ENCODE measurements around the gene ZDHHC14. TPM values are rescaled to one million over a fixed set of nuclear protein-coding genes. Genes with fewer than 3 reads are reported as not detected.

The ZDHHC14 gene
- total RNA-seq, 1 donor from 2014 or later, result 26.1 TPM

DNA sequence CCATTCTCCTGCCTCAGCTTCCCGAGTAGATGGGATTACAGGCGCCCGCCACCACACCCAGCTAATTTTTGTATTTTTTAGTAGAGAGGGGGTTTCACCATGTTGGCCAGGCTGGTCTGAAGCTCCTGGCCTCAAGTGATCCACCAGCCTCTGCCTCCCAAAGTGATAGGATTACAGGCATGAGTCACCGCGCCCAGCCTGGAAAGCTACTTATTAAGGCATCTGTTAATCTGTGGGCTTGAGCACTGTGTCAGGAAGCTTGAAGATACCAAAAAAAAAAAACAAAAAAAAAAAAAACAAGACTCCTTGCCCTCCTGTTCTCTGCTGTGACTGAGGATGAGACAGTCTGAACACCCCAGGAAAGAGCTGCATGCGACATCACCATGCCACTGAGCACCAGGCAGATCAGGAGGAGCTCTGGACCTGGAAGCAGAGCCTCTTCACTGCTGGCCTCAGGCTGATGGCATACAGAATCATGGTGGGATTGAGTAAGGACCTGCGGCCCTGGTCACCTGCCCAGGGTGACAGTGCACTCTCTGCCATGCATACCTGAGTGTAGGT lies 275.5 kb downstream of the ZDHHC14 start:
- intact Hi-C loops (cut with DNase I), result no loop called here

DNA sequence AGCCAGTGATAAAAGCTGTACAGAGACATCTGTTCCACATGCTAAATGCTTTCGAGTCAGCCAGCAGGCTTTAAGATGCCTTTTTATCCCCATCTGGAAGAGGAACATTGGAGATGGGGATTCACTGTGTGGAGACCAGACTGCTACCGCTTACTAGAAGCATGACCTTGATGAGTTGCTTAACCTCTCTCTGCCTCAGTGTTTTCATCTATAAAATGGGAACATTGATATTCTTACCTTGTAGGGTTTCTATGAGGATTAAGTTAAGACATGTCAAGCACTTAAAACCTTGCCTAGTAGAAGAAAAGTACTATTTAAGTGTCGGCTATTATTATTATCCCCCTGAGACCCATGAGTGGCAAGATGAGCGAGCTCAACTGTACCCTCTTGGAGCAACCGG lies 276.8 kb downstream of the ZDHHC14 start:
- DNase-seq (ENCODE audit: low spot score), result no peak
- intact Hi-C loops (cut with DNase I), result no loop called here

More for the DNA sequence above, 275.5 kb downstream of the ZDHHC14 start:
- no peak for DNase-seq (ENCODE audit: low spot score)

DNA sequence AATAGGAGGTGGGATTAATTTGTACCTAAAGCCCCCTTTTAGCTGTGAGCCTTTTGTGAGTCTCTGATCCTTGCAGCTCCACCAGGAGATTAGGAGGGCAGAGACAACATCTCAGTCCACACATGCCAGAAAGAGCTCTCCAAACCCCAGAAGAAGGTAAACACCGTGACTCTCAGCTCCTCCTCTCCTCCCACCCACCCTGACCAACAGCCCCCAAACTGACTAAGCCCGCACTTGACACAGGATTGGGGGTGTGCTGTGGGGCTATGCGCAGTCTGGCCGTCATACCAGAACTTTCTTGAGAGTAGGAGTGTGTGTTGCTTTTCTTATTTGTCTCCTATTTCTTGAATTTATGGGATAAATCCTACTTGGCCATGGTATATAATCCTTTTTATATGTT lies 277.3 kb downstream of the ZDHHC14 start:
- intact Hi-C loops (cut with DNase I), result no loop called here
- no peak for DNase-seq (ENCODE audit: low spot score)

GRCh38 chr6:157659536-157660271 lies 278.7 kb downstream of the ZDHHC14 start:
- intact Hi-C loops (cut with DNase I), result no loop called here
- peak; percentile 68 for DNase-seq (ENCODE audit: low spot score)

DNA sequence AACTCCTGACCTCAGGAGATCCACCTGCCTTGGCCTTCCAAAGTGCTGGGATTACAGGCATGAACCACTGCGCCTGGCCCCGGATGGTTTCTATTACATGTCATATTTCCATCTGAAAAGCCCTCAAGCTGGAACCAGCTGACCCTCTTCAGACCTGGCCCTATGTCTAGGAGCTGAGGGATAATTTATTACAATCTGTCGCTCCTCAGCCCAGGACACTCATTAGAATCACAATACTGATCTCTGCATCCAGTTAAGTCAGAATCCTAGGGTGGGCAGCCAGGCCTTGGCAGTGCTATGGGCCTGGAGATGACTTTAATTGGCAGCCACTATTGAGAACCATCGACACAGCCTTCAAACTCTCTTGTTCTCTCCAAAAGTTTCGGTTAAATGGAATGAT lies 279.4 kb downstream of the ZDHHC14 start:
- DNase-seq (ENCODE audit: low spot score), result peak; percentile 31
- intact Hi-C loops (cut with DNase I), result no loop called here

DNA sequence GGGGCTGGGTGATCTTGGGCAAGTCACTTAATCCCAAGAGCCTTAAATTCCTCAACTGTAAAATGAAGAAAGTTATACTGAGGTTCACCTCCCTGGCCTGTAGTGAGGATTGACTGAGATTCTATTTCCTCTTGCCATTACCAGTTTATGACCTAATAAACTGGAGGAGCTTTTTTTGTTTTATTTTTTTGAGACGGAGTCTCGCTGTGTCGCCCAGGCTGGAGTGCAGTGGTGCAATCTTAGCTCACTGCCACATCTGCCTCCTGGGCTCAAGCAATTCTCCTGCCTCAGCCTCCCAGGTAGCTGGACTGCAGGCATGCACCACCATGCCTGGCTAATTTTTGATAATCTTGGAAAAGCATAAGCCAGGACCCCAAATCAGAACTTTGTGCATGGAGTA lies 280.7 kb downstream of the ZDHHC14 start:
- intact Hi-C loops (cut with DNase I), result loop anchor here (2.0 kb wide), 1 partner anchor 347 kb away; no protein-coding TSS in a partner anchor
- no peak for DNase-seq (ENCODE audit: low spot score)

- DNase-seq (ENCODE audit: low spot score), result no peak
- intact Hi-C loops (cut with DNase I), result loop anchor here (2.0 kb wide), 1 partner anchor 348 kb away; no protein-coding TSS in a partner anchor
Measured at GRCh38 chr6:157663261-157663660, 282.3 kb downstream of the ZDHHC14 start.

- intact Hi-C loops (cut with DNase I), result loop anchor here (5.0 kb wide), 3 partner anchors 92 to 283 kb away; partner anchors contain the start of gene ZDHHC14
- no peak for DNase-seq (ENCODE audit: low spot score)
Measured at GRCh38 chr6:157665180-157665579, 284.2 kb downstream of the ZDHHC14 start.

DNA sequence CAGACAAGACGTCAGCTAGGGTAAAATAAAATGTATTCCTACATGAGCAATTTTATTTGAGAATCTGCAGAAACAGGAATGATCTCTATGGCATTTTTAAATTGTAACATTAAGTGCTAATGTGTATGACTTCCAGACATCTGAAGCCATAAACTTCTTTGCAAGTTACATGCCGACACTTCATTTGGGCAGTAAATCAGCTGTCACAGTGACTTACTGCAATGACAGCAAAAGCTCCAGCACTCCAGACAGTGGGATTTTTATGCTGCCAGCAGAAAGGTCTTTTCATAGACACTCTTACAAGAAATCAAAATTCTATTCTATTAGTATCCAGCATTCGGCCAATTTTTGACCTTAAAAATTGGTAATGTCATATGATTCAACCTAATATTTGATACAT lies 285.7 kb downstream of the ZDHHC14 start:
- DNase-seq (ENCODE audit: low spot score), result no peak
- intact Hi-C loops (cut with DNase I), result loop anchor here (5.0 kb wide), 3 partner anchors 91 to 284 kb away; partner anchors contain the start of gene ZDHHC14

DNA sequence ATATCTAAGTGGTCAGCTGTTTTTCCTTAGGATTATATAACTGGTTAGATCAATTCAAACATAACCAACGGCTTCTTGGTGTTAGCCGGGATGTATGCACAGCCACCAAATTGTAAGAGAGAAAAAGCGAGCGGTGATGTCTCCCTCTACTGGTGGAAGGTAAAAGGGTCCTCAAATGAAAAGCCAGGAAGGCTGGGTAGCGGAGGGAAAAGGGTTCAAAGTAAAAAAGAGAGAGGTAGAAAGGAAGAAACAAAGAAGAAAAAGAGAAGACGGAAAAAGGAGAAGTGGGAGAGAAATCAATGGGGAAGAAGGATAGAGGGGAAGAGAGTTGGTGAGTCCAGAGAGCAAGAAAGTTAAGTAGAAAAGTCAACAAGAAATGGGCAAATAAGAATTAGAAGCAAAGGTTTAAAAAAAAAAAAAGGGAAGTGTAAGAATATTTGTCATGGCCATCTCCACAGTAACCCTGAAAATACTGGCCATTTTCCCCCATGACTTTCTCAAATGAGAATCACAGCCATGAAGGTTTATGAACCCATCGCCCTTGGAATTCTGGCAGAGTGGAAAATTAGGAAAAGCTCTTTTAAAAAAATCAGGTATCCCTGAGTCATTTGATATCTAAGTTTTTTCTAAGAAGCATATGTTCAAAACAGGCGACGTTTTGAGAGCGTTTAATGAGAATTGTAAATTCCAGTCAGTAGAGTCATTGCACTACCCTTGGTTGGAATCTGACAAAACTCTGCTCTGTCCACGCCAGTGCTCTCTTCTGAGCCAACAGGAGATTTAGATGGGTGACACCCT lies 286.4 kb downstream of the ZDHHC14 start:
- DNase-seq (ENCODE audit: low spot score), result peak; percentile 38
- intact Hi-C loops (cut with DNase I), result loop anchor here (2.0 to 5.0 kb wide), 4 partner anchors 90 to 345 kb away; partner anchors contain the start of genes TMEM242 and ZDHHC14

GRCh38 chr6:157668009-157668401 lies 287.0 kb downstream of the ZDHHC14 start:
- peak; percentile 24 for DNase-seq (ENCODE audit: low spot score)
- intact Hi-C loops (cut with DNase I), result loop anchor here (2.0 to 5.0 kb wide), 4 partner anchors 89 to 345 kb away; partner anchors contain the start of genes TMEM242 and ZDHHC14

GRCh38 chr6:157668713-157669112 lies 287.7 kb downstream of the ZDHHC14 start:
- peak; percentile 29 for DNase-seq (ENCODE audit: low spot score)
- intact Hi-C loops (cut with DNase I), result loop anchor here (2.0 to 5.0 kb wide), 4 partner anchors 89 to 346 kb away; partner anchors contain the start of genes TMEM242 and ZDHHC14

- peak; percentile 38 for DNase-seq (ENCODE audit: low spot score)
- intact Hi-C loops (cut with DNase I), result loop anchor here (2.0 to 5.0 kb wide), 4 partner anchors 88 to 347 kb away; partner anchors contain the start of genes TMEM242 and ZDHHC14
Measured at GRCh38 chr6:157669323-157669722, 288.3 kb downstream of the ZDHHC14 start.

GRCh38 chr6:157669747-157670216 lies 288.8 kb downstream of the ZDHHC14 start:
- peak; percentile 90 for DNase-seq (ENCODE audit: low spot score)
- intact Hi-C loops (cut with DNase I), result loop anchor here (2.0 to 5.0 kb wide), 4 partner anchors 88 to 347 kb away; partner anchors contain the start of genes TMEM242 and ZDHHC14

DNA sequence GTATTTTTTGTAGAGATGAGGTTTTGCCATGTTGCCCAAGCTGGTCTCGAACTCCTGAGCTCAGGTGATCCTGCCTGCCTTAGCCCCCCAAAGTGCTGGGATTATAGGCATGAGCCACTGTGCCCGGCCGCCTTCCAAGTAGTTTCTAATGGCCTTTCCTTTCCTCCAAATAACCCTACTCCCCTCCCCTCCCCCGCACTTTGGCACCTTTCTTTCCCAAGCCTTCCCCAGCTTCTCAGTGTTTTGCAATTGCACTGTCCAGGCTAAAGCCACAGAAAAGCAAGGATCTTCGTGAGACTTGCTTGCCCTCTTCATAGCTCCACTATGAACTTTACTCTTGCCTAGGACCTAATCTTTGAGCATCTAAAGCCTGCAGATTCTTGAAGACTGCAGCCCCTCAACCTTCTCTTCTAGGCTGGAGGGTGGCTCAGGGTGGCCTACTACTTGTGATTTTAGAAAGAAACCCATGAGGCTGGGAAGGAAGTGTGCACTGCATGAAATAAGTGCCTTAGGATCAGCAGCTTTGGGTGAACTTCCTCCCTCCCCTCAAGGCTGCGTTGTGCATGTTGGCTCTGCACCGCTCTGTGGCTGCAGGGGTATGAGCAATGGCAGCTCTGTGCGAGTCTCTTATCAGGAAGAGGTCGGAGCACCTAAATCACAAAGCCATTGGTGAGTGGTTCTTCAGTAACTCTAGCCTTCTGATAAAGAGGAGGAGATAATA lies 289.6 kb downstream of the ZDHHC14 start:
- intact Hi-C loops (cut with DNase I), result no loop called here
- DNase-seq (ENCODE audit: low spot score), result peak; percentile 58

- peak; percentile 72 for DNase-seq (ENCODE audit: low spot score)
- intact Hi-C loops (cut with DNase I), result no loop called here
Measured at GRCh38 chr6:157672726-157673412, 291.9 kb downstream of the ZDHHC14 start.

DNA sequence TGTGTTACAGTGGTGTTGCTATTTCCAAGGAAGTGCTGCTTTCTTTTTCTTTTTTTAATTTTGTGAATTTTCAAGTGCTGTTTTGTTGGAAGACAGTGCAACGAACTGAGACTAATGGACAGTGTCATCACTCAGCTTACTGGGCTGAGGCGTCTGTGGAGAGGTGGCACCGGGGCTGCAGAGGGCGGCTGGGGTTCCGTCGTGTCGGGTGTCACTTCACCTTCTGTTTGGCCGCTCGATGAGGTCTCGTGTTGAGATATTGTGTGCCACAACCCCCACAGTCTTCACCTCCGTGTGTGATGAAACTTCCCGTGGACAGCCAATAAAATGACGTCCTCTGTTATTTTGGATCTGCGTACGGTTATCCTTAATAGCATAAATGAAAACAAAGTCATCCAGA lies 292.6 kb downstream of the ZDHHC14 start:
- intact Hi-C loops (cut with DNase I), result no loop called here
- peak; percentile 27 for DNase-seq (ENCODE audit: low spot score)

DNA sequence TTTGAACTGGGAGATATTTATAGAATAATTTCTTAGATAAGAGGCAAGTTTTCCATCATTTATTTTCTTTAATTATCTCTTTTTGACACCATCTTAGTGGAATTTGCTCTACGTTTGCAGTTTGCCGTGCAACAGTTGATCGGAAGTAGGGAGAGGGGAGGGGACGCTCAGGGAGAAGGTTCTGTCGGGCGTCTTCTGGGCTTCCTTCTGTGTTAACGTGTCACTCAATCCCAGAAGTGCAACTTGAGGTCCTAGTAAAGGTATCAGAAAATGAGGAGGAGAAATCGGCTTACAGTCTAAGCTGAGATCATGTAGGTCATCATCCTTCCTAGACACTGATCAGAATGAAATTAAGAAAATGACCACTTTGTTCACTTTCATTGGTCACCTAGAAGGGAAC lies 293.1 kb downstream of the ZDHHC14 start:
- intact Hi-C loops (cut with DNase I), result no loop called here
- DNase-seq (ENCODE audit: low spot score), result peak; percentile 35

All from cardiac septum (tissue), 1 donor.